ENCODE results near the gene KLF17.

DNA sequence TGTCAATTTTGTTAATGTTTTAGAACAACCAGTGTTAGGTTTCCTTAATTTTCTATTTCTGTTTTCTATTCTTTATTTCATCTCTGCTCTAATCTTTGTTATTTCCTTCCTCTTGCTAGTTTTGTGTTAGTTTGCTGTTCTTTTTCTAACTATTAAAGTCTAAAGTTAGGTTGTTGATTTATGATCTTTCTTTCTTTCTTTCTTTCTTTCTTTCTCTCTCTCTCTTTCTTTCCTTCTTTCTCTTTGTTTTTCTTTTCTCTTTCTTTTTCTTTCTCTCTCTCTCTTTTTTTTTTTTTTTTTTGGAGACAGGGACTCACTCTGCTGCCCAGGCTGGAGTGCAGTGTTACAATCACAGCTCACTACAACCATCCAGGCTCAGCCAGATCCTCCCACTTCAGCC is 40.2 kb downstream of the KLF17 start:
- TF ChIP-seq, protein P1, sequence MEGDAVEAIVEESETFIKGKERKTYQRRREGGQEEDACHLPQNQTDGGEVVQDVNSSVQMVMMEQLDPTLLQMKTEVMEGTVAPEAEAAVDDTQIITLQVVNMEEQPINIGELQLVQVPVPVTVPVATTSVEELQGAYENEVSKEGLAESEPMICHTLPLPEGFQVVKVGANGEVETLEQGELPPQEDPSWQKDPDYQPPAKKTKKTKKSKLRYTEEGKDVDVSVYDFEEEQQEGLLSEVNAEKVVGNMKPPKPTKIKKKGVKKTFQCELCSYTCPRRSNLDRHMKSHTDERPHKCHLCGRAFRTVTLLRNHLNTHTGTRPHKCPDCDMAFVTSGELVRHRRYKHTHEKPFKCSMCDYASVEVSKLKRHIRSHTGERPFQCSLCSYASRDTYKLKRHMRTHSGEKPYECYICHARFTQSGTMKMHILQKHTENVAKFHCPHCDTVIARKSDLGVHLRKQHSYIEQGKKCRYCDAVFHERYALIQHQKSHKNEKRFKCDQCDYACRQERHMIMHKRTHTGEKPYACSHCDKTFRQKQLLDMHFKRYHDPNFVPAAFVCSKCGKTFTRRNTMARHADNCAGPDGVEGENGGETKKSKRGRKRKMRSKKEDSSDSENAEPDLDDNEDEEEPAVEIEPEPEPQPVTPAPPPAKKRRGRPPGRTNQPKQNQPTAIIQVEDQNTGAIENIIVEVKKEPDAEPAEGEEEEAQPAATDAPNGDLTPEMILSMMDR (IDR thresholded peaks at IDR 0.05; ENCODE audit: insufficient read depth, low read length): no peak
- TF ChIP-seq POLR2AphosphoS5 (IDR thresholded peaks at IDR 0.05; ENCODE audit: low read depth): no peak

All from HL-60 (cell line).